ENCODE results near the gene SNTB2.

SNTB2 gene

DNA sequence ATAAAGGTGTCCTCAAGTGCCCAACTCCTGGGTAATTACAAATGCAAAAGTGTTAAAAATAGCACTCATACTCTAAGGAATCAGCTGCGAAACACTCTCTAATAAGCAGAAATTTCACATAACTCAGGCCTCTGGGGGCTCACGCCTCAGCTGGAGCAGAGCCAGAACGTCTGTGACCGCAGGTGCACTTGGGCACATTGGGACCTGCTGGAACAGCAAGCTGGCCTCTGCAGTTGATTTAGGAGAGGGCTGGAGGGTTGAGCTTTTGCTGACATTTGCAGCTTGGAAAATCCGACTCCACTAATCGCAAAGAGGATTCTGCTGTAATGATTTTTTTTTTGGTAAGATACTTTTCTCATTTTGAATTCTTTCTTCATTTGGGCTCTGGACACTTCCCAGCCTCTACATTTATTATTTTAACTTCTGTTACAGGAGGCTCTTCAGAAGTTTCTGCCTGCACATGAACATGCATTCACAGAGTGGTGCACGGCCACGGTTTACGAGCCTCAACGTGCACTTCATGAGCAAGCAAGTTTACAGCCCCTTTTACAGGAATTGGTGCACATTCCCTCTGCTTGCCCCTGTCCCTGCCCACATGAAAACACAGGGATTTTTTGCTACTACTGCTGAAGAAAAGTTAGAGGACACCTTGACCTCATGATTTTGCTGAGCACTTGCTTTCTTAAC, 4.1 kb upstream of the SNTB2 start:
- DNase-seq: no peak

DNA sequence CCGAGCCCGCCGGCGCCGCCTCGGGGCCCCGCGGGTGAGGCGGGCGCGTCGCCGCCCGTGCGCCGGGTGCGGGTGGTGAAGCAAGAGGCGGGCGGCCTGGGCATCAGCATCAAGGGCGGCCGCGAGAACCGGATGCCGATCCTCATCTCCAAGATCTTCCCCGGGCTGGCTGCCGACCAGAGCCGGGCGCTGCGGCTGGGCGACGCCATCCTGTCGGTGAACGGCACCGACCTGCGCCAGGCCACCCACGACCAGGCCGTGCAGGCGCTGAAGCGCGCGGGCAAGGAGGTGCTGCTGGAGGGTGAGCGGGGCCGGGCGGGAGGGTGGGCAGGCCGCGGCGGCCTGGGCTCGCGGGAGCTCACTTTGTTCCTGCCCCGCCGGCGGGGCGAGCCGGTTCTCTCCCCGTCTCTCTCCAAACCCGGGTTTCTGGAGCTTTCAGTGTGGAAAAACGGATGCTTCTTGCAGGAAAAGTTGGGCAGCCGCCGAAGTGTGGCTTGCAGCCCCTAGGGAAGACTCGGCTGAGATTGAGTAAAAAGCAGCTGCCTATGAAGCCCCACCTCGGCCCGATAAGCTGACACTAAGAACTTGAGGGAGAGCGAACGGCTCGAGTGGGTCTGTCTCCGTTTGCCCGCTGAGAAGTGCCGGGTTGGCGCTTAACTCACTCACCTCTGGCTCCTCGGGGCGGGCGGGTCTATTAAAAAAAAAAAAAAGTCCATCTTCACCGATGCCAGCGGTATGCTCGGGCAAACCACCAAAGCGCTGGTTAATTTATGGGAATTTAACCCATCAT, 677 bp downstream of the SNTB2 start:
- DNase-seq: peak; percentile 32

DNA sequence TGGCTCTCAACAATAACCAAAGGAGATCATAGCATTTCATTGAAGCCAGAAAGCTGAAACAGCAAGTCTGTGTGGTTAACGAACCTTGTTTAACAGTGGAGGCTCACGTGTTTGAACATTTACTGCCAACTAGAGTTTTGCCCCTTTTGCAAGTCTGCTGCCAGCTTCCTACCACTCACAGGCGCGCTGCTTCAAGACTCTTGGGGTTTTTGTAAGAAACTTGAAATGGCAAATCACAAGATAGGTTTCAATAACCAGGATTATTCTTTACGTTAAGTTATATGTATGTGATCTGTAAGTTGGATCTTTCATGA, 1.2 kb downstream of the SNTB2 start:
- DNase-seq: no peak

- DNase-seq: no peak
Observed at GRCh38 chr16:69188716-69189115, 1.8 kb downstream of the SNTB2 start.

- no peak for DNase-seq
Observed at GRCh38 chr16:69190046-69190588, 3.2 kb downstream of the SNTB2 start.

DNA sequence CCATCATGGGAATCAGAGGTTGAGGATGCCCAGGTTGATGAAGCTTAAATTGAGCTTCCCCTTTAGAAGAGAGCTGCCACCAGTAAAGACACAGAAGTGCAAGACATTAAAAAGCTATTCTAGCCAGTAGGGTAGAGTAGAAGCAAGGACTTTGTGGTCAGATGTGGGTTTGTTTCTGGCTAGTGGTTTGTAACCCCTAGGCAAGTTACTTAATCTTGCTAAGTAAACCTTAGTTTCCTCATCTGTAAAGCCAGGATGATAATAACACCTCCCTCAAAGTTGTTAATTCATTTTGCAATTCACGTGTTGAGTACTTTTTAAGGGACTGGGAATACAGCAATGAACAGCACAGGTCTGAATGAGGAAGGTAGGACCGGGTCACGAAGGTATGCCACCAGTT, 3.6 kb downstream of the SNTB2 start:
- DNase-seq: no peak

DNA sequence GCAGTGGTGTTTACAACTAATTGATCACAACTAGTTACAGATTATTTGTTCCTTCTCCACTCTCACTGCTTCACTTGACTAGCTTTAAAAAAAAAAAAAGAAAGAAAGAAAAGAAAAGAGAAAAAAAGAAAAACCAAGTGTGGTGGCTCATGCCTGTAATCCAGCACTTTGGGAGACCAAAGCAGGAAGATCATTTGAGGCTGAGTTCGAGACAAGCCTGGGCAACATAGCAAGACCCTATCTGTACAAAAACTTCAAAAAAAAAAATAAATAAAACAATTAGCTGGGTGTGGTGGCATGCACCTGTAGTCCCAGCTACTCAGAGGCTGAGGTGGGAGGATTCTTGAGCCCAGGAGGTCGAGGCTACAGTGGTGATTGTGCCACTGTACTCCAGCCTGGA, 4.2 kb downstream of the SNTB2 start:
- no peak for DNase-seq

DNA sequence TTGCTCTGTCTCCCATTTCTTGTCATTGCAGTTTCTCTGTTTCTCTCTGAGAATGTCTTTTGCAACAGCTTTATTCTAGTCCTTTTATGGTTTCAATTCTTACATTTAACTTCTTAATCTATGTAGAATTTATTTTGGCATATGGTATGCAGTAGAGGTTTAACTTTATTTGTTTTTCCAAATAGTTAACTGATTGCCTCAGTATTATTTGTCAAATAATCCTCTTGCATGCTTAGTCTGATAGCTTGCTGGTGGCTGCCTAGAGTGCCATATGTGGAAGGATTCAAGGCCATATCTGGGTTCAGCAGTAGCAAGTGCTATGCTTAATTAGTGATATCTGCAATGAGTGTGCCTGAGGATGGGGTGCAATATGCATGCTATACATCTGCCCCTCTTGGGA, 6.9 kb downstream of the SNTB2 start:
- DNase-seq: no peak

GRCh38 chr16:69194488-69194887, 7.5 kb downstream of the SNTB2 start:
- DNase-seq: no peak

DNA sequence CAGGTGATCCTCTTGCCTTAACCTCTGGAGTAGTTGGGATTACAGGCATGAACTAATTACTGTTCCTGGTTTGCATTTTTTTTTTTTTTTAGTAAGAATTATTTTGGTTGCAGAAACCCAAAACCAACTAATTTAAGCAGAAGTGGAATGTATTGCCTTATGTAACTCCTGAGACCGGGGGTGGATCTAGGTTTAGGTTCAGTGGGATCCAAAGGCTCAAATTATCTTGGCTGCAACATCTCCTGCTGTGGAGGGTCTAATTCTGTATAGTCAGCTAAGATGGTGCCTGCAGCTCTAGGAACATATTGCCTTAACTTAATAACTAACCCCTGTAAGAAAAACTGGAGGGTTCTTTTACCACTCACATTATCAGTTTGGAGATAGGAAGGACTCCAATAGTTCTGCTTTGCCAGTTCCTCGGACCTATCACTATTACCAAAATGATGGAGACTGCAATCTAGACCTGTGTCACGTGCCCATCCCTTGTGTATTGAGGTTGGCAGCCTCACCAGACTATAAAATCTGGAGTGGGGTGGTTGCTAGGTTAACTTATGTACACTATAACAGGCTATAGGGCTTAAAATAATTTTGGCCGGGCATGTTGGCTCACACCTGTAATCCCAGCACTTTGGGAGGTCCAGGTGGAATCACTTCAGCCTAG, 8.5 kb downstream of the SNTB2 start:
- no peak for DNase-seq

- no peak for DNase-seq
Observed at GRCh38 chr16:69197573-69197972, 10.6 kb downstream of the SNTB2 start.

- no peak for DNase-seq
Observed at GRCh38 chr16:69199382-69199781, 12.4 kb downstream of the SNTB2 start.

- no peak for DNase-seq
Observed at GRCh38 chr16:69201291-69201690, 14.3 kb downstream of the SNTB2 start.

DNA sequence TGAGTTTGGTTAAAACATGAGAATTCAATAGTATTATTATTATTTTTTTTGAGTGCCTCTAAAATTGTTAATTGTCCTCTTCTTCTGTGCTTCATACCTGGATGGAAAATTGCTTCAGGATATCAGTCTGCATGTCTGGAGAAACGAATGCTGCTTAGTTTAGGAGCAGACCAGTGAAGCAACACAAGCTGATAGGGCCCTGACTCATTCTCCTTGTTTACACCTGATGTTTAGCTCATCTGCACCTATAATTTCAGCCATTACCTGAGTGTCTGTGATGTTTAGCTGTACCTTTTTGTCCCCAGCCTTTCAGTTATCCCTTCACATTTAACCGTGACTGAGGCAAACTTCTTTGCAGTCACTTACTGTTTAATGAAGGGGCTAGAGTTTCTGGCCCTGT, 14.8 kb downstream of the SNTB2 start:
- no peak for DNase-seq

- DNase-seq: no peak
Observed at GRCh38 chr16:69204172-69204571, 17.2 kb downstream of the SNTB2 start.

DNA sequence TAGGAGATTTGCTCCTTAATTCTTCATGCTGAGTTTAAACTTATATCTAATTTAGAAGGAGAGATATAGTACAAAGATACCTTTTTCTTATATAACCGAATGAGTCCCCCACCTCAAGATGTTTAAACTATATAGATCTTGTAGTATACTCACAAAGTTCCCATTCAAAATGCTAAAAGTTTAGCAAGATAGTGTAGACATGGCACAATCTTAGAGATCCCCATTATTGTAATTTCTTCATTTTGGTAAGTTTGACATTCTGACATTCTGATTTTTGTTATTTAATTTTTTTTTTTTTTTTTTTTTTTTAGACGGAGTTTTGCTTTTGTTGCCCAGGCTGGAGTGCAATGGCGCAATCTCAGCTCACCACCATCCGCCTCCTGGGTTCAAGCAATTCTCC, 22.8 kb downstream of the SNTB2 start:
- DNase-seq: no peak

- no peak for DNase-seq
Observed at GRCh38 chr16:69217433-69217832, 30.5 kb downstream of the SNTB2 start.

- no peak for DNase-seq
Observed at GRCh38 chr16:69219279-69219678, 32.3 kb downstream of the SNTB2 start.

GRCh38 chr16:69223882-69224281, 36.9 kb downstream of the SNTB2 start:
- DNase-seq: no peak

DNA sequence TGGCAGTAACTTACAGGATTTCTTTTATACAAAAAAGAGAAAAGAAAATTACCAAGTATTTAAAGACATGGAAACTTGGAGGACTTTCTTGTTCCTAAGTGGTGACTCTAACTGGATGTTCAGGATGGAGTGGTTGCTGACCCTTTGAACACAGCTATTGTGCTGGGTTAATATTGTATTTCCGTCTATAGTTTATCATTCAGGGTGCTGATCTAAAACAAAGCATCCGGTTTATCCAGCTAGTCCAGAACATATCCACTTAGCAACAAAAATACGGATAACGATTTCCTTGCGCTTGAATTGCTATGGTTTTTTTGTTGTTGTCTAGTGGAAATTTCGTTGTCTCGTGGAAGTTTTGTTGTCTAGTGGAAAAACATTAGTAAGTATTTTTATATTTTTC, 38.2 kb downstream of the SNTB2 start:
- no peak for DNase-seq

GRCh38 chr16:69233124-69233523, 46.2 kb downstream of the SNTB2 start:
- DNase-seq: no peak

- no peak for DNase-seq
Observed at GRCh38 chr16:69234460-69234859, 47.5 kb downstream of the SNTB2 start.

DNA sequence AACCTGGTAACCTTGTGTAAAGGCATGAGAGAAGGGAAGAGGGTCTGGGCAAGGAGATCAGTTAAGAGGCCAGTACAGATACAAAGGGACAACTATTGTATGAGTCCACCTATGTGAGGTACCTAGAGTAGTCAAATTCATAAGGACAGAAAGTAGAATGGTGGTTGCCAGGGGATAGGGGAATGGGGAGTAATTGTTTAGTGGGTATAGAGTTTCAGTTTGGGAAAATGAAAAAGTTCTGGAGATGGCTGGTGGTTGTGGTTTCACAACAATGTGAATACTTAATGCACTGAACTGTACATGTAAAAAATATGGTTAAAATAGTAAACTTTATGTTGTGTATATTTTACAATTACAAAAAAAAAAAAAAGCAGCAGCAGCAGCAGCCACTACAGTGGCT, 49.4 kb downstream of the SNTB2 start:
- DNase-seq: no peak

- no peak for DNase-seq
Observed at GRCh38 chr16:69237296-69237695, 50.3 kb downstream of the SNTB2 start.
